Measurements from ENCODE around the gene MAP4K5. TPM values are rescaled to one million over a fixed set of nuclear protein-coding genes. Genes with fewer than 3 reads are reported as not detected.

MAP4K5 gene
- total RNA-seq, 1 donor from 2014 or later: 34.1 TPM

GRCh38 chr14:50417853-50418252 lies 114.5 kb downstream of the MAP4K5 start:
- Mint-ChIP-seq H3K4me1 (peaks cover 2% of the 10 kb centered on the region), H3K4me3 (no peak overlapping the region), H3K27me3 (no peaks in the 10 kb centered on the region), H3K36me3 (ENCODE audit: low read depth) (peaks cover 61% of the 10 kb centered on the region), H3K9me3 (no peaks in the 10 kb centered on the region), H3K27ac (no peak overlapping the region)
- ATAC-seq (ENCODE audit: low read depth) (no peak), DNase-seq (no peak)
- TF ChIP-seq CTCF (IDR thresholded peaks at IDR 0.05): no peak
- ChIA-PET CTCF (no interaction called here), POLR2A (no interaction called here)
- intact Hi-C loops (cut with micrococcal nuclease): no loop called here

- intact Hi-C loops (cut with micrococcal nuclease): no loop called here
- ChIA-PET POLR2A (no interaction called here), CTCF (no interaction called here)
- no peak overlapping the region for H3K4me3 Mint-ChIP-seq
- TF ChIP-seq CTCF (IDR thresholded peaks at IDR 0.05): no peak
- peaks cover 6% of the 10 kb centered on the region for H3K4me1 Mint-ChIP-seq
- no peak overlapping the region for H3K27ac Mint-ChIP-seq
- H3K27me3 Mint-ChIP-seq: no peaks in the 10 kb centered on the region
- DNase-seq: no peak
- no peak for ATAC-seq (ENCODE audit: low read depth)
- peaks cover 9% of the 10 kb centered on the region for H3K36me3 Mint-ChIP-seq (ENCODE audit: low read depth)
- H3K9me3 Mint-ChIP-seq: peaks cover 4% of the 10 kb centered on the region
These were observed 121.4 kb downstream of the MAP4K5 start for GRCh38 chr14:50410921-50411320.

GRCh38 chr14:50410071-50410470 lies 122.3 kb downstream of the MAP4K5 start:
- intact Hi-C loops (cut with micrococcal nuclease): no loop called here
- POLR2A ChIA-PET: no interaction called here
- no peaks in the 10 kb centered on the region for H3K27me3 Mint-ChIP-seq
- peaks cover 6% of the 10 kb centered on the region for H3K4me1 Mint-ChIP-seq
- DNase-seq: no peak
- H3K27ac Mint-ChIP-seq: no peak overlapping the region
- H3K36me3 Mint-ChIP-seq (ENCODE audit: low read depth): peaks cover 6% of the 10 kb centered on the region
- CTCF ChIA-PET: interaction anchor here (0.6 kb wide), 1 partner anchor 441 kb away, joined by 4 read pairs; no protein-coding TSS in a partner anchor
- no peak for ATAC-seq (ENCODE audit: low read depth)
- TF ChIP-seq CTCF (IDR thresholded peaks at IDR 0.05): no peak
- no peak overlapping the region for H3K4me3 Mint-ChIP-seq
- peaks cover 7% of the 10 kb centered on the region for H3K9me3 Mint-ChIP-seq

GRCh38 chr14:50407111-50407812 lies 125.1 kb downstream of the MAP4K5 start:
- no peak for TF ChIP-seq CTCF (IDR thresholded peaks at IDR 0.05)
- H3K9me3 Mint-ChIP-seq: peaks cover 7% of the 10 kb centered on the region
- no peak overlapping the region for H3K4me3 Mint-ChIP-seq
- CTCF ChIA-PET: no interaction called here
- H3K27me3 Mint-ChIP-seq: no peaks in the 10 kb centered on the region
- POLR2A ChIA-PET: no interaction called here
- ATAC-seq (ENCODE audit: low read depth) (no peak), DNase-seq (no peak)
- peaks cover 2% of the 10 kb centered on the region for H3K36me3 Mint-ChIP-seq (ENCODE audit: low read depth)
- peaks cover 10% of the 10 kb centered on the region for H3K4me1 Mint-ChIP-seq
- intact Hi-C loops (cut with micrococcal nuclease): no loop called here
- H3K27ac Mint-ChIP-seq: no peak overlapping the region

- peaks cover 22% of the 10 kb centered on the region for H3K4me1 Mint-ChIP-seq
- peak overlapping the region; percentile 53 for H3K27ac Mint-ChIP-seq
- H3K36me3 Mint-ChIP-seq (ENCODE audit: low read depth): no peaks in the 10 kb centered on the region
- POLR2A ChIA-PET: no interaction called here
- DNase-seq: no peak
- H3K4me3 Mint-ChIP-seq: no peak overlapping the region
- CTCF ChIA-PET: no interaction called here
- ATAC-seq (ENCODE audit: low read depth): no peak
- H3K27me3 Mint-ChIP-seq: no peaks in the 10 kb centered on the region
- H3K9me3 Mint-ChIP-seq: peaks cover 7% of the 10 kb centered on the region
- intact Hi-C loops (cut with micrococcal nuclease): no loop called here
- no peak for TF ChIP-seq CTCF (IDR thresholded peaks at IDR 0.05)
These were observed 128.9 kb downstream of the MAP4K5 start for GRCh38 chr14:50403419-50403818.
